GM18858 (cell line): ENCODE results near the gene SLC29A4.

Experiments used
- ATAC-seq: cut with Tn5 transposase; IDR thresholded peaks from one replicate; pipeline ENCODE4 v1.9.1; 2021; ENCODE audit not compliant: unreplicated experiment

Gene SLC29A4

DNA sequence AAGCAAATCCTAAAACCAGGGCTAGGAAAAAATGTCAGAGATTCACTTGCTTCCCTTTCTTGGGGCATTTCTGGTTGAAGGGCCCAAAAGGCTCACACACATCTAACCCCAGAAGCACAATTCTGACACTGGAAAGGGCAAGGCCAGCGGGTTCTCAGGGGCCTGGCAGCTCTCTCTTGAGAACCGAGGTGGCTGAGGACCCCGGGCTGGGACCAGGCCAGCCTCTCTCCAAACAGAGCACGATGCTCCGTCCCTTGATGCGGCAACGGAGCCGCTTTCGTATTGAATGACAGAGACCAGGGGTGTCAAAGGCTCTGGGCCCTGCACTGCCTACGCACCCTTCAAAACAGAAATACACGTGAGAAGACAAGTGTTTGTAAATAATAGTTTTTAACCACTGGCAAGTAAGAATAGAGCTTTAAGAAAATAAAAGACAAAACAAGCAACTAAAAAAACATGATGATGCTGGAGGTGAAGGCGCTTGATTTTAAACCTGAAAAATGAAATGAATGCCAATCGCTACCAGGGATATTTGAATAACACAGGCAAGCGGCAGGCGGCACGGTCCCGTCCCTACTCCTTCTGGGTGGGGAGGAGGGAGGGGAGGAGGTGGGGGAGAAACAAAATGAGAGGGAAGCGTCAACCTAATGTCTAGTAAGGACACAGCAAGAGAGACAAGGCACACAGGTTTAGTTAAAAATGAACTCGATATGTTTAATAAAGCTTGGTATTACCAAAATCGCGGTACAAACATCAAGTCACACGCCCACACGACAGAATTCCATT, 68.0 kb downstream of the SLC29A4 start:
- no peak for ATAC-seq

DNA sequence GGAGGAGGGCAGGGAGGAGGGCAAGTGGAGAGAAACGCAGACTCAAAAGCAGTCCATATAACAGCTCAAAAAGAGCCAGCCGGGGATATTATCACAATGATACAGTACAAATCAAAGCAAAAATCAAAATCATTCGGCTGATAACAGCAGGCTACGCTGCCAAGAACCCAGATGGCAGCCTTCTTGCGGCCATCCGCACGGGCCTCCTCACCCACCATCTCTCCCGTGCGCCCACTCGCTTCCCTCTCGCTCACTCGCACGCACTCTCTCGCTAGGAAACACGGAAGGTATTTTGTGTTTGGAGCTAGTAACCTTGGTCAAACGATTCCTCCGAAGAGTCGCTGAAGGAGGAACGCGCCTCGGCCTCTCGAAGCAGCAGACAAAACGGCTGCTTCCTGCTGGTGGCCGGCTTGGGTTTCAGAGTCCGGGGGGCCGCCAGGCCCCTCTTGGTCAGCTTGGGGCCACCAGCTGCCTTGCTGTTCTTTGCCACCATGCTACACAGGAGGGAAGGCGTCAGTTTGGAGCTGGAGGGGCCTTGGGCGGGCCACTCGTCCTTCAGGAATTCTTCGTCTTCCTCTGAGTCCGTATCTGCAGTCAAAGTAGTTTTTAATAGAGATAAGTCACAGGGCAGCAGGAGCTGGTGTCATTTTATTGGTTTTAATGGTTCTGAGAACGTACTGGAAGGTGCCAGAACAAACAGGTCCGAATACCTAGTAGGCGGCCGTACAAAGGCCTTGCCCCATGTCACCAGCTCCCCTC, 68.9 kb downstream of the SLC29A4 start:
- ATAC-seq: no peak

DNA sequence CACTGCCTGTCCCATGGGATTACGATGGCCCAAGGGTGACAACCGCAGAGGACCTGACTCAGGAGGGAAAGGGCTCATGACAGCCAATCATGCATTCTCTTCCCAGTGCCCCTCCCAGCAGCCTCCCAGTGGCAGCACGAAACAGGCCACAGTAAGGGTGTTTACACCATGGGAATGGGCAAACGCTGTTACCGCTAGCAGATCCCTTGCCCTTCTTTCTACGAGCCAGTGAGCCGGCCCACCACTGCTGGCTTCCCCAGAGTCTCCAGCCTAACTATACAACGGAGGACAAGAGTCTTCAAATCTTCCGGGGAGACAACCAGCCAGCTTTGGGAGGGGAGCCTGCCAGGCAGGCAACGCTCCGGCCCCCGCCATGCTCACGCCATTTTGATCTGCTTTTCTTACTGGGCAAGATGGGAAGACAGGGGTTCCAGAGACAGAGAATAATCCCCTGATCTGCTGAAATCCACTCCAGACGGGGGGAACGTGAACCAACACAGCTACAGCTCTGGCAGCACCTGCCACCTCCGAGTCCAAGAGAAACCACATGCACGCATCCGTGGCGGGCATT, 69.8 kb downstream of the SLC29A4 start:
- ATAC-seq: no peak

DNA sequence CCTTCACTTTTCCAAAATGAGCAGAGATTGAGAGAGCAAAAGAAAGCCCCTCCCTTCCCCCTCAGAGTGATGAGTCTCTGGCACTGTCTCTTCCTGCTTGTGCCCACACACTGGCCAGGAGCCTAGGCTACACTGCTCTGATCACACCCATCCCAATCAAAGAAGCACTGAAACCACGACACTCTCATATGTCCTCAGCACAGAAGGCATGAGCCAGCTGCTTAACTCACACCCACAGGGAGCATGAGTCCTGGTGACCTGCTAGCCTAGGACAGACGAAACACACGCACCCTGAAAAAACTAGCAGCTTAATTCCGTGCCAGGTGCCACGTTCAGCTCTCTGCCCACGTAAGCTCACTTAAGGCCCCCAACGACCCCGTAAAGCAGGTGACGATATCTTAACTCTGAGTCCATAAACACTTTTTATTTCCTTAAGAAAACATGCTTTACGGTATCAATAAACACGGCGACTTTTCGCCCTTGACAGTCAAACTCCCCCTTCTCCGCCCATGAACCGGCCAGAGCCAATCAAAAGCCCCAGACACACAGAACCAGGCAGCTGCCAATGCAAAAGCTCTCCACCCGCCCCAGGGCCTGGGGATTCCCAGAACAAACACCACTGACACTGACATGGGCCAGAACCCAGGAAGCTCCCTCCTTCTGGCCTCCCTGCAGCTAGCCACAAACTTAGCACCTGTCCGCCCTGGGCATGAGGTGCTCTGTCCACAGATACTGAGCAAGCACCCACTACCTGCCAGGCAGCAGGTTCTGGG, 71.9 kb downstream of the SLC29A4 start:
- ATAC-seq: no peak
